Endodermal cell (in vitro differentiated cells): Measurements from ENCODE around the gene LLGL2. TPM values are rescaled to one million over a fixed set of nuclear protein-coding genes. Genes with fewer than 3 reads are reported as not detected.
A peak's percentile ranks its signal among the peaks of the same experiment; 100 is the strongest.

Experiments used
- DNase-seq: peaks from one replicate; pipeline ENCODE4 v3.0.0-alpha.2; 2017
- H3K27ac ChIP-seq: 2 replicates; pipeline ENCODE4 v1.5.1; 2013; ENCODE audit warnings: mild to moderate bottlenecking, low read depth, low read length, moderate library complexity
- H3K27me3 ChIP-seq: 2 replicates; pipeline ENCODE4 v1.6.1; 2013; ENCODE audit warnings: mild to moderate bottlenecking, low read length, moderate library complexity; ENCODE audit not compliant: insufficient read depth, control insufficient read depth, poor library complexity, severe bottlenecking
- H3K36me3 ChIP-seq: 2 replicates; pipeline ENCODE4 v1.7.0; 2013; ENCODE audit warnings: mild to moderate bottlenecking, low read length, moderate library complexity; ENCODE audit not compliant: control insufficient read depth, insufficient read depth
- H3K4me1 ChIP-seq: one replicate; pipeline ENCODE4 v1.7.0; 2013; ENCODE audit warnings: low read length; ENCODE audit not compliant: control insufficient read depth, insufficient read depth
- H3K4me3 ChIP-seq: 2 replicates; pipeline ENCODE4 v1.5.1; 2013; ENCODE audit warnings: mild to moderate bottlenecking, low read length, moderate library complexity
- H3K9ac ChIP-seq: 2 replicates; pipeline ENCODE4 v1.6.1; 2013; ENCODE audit warnings: mild to moderate bottlenecking, low read length, moderate library complexity; ENCODE audit not compliant: poor library complexity, severe bottlenecking; ENCODE audit errors: extremely low read depth
- H3K9me3 ChIP-seq: 2 replicates; pipeline ENCODE4 v1.6.1; 2013; ENCODE audit warnings: mild to moderate bottlenecking, low read length, moderate library complexity; ENCODE audit not compliant: control insufficient read depth
- H3K27ac Mint-ChIP-seq: 2 replicates; pipeline ENCODE4 v1.8.0; 2020; ENCODE audit warnings: mixed read lengths
- H3K27me3 Mint-ChIP-seq: 2 replicates; pipeline ENCODE4 v1.8.0; 2021; ENCODE audit warnings: mild to moderate bottlenecking, mixed read lengths; ENCODE audit not compliant: insufficient read depth
- H3K36me3 Mint-ChIP-seq: 2 replicates; pipeline ENCODE4 v1.8.0; 2020; ENCODE audit warnings: low read depth, mixed read lengths
- H3K4me1 Mint-ChIP-seq: 2 replicates; pipeline ENCODE4 v1.8.0; 2020; ENCODE audit warnings: mixed read lengths
- H3K4me3 Mint-ChIP-seq: 2 replicates; pipeline ENCODE4 v1.8.0; 2020; ENCODE audit warnings: mild to moderate bottlenecking, moderate library complexity, mixed read lengths
- H3K9me3 Mint-ChIP-seq: 2 replicates; pipeline ENCODE4 v1.8.0; 2020; ENCODE audit warnings: mild to moderate bottlenecking, mixed read lengths
- WGBS, 2 experiments: methylation state at CpG; one replicate each; pipeline versions ENCODE4 v1.1.5 to v1.1.7; 2013; ENCODE audit warnings: missing lambda C conversion rate in 2 of 2, mixed read lengths in 1 of 2; ENCODE audit not compliant: insufficient coverage in 1 of 2, insufficient read length in 1 of 2; 5-methylcytosine and 5-hydroxymethylcytosine counted together
- total RNA-seq, 2 donors: library from RNA; stranded (reverse); fragmentation: NEBNext Ultra II Directional in 1 of 2; extraction: Animal tissue kit (Norgen Biotek cat#: 25700) in 1 of 2; gene quantifications; 2 replicates in 1 of 2; 3 replicates in 1 of 2; pipeline ENCODE4 v1.2.1, GENCODE V29; 2021
- TF ChIP-seq, protein P1 (sequence below): fragments of 200-600 bp; sonication (generic); conservative IDR thresholded peaks from 2 replicates; pipeline ENCODE4 v1.5.0; 2021; ENCODE audit warnings: antibody characterized with exemption, mild to moderate bottlenecking

The LLGL2 gene
- total RNA-seq, 2 donors from 2014 or later = 128 to 149 TPM

DNA sequence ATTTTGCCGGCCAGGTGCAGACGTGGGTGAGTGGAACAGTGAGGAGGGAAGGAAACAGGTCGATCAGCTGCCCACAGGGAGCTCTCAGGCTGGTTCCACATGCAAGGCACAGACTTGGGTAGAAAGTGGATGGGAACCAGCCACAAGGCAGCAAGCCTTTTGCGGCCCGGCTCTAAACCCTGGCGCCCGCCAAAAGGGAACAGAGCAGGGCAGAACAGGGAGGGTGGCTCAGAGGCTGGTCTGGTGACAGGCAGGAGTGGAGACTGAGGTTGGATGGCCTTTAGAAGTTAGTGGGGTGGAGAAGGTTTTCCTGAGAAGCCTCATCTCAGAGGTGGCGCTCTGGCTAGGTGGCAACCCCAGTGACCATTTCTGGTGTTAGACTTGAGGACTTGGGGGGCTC, 10.4 kb downstream of the LLGL2 start:
- peaks cover 29% of the 10 kb centered on the region for H3K36me3 Mint-ChIP-seq
- H3K27ac Mint-ChIP-seq = no peak overlapping the region
- 94 to 97% methylated on average over 5 to 8 of the region's 8 CpGs for WGBS, 2 experiments

DNA sequence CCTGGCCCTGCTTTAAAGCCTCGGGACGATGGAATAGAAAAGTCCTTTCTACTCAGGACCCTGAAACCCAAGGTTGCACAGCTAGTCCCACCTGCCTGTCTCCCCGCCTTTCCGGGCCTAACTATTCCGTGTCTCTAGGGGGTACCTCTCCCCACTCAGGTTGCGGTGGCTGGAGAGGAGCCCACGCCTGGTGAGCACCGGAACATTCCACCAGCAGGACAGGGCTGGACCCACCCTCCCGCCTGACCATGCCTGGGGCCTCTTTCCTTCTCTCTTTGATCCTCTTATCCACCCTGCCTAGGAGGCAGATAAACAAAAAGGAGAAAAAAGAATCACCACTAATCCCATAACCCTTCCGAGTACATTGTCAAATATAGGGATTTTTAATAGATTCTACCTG, 10.9 kb downstream of the LLGL2 start:
- Histone ChIP-seq H3K27me3 (no peaks in the 10 kb centered on the region), H3K9ac (no peak overlapping the region), H3K36me3 (peaks cover 5% of the 10 kb centered on the region), H3K4me1 (peaks cover 7% of the 10 kb centered on the region), H3K4me3 (no peak overlapping the region), H3K9me3 (no peaks in the 10 kb centered on the region), H3K27ac (no peak overlapping the region)
- H3K27ac Mint-ChIP-seq = peak overlapping the region; percentile 75
- no peak overlapping the region for H3K4me3 Mint-ChIP-seq
- peaks cover 27% of the 10 kb centered on the region for H3K36me3 Mint-ChIP-seq
- H3K9me3 Mint-ChIP-seq = no peaks in the 10 kb centered on the region
- 78 to 100% methylated on average over 3 to 9 of the region's 10 CpGs for WGBS, 2 experiments
- H3K4me1 Mint-ChIP-seq = peaks cover 21% of the 10 kb centered on the region
- no peak for DNase-seq
- H3K27me3 Mint-ChIP-seq = no peaks in the 10 kb centered on the region
- TF ChIP-seq, protein P1, sequence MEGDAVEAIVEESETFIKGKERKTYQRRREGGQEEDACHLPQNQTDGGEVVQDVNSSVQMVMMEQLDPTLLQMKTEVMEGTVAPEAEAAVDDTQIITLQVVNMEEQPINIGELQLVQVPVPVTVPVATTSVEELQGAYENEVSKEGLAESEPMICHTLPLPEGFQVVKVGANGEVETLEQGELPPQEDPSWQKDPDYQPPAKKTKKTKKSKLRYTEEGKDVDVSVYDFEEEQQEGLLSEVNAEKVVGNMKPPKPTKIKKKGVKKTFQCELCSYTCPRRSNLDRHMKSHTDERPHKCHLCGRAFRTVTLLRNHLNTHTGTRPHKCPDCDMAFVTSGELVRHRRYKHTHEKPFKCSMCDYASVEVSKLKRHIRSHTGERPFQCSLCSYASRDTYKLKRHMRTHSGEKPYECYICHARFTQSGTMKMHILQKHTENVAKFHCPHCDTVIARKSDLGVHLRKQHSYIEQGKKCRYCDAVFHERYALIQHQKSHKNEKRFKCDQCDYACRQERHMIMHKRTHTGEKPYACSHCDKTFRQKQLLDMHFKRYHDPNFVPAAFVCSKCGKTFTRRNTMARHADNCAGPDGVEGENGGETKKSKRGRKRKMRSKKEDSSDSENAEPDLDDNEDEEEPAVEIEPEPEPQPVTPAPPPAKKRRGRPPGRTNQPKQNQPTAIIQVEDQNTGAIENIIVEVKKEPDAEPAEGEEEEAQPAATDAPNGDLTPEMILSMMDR = no peak

More for the DNA sequence above, 10.4 kb downstream of the LLGL2 start:
- TF ChIP-seq, protein P1 = no peak
- Histone ChIP-seq H3K36me3 (peaks cover 5% of the 10 kb centered on the region), H3K9me3 (no peaks in the 10 kb centered on the region), H3K4me3 (no peak overlapping the region), H3K27me3 (no peaks in the 10 kb centered on the region), H3K9ac (no peak overlapping the region), H3K27ac (no peak overlapping the region), H3K4me1 (peaks cover 7% of the 10 kb centered on the region)
- Mint-ChIP-seq H3K27me3 (no peaks in the 10 kb centered on the region), H3K9me3 (no peaks in the 10 kb centered on the region), H3K4me1 (peaks cover 26% of the 10 kb centered on the region), H3K4me3 (no peak overlapping the region)
- DNase-seq = no peak

GRCh38 chr17:75539967-75540729, 14.7 kb downstream of the LLGL2 start:
- H3K9ac ChIP-seq = no peak overlapping the region
- Mint-ChIP-seq H3K4me3 (no peak overlapping the region), H3K27ac (no peak overlapping the region), H3K36me3 (peaks cover 11% of the 10 kb centered on the region), H3K27me3 (no peaks in the 10 kb centered on the region), H3K4me1 (peaks cover 43% of the 10 kb centered on the region), H3K9me3 (no peaks in the 10 kb centered on the region)
- TF ChIP-seq, protein P1 = no peak
- H3K36me3 ChIP-seq = no peaks in the 10 kb centered on the region
- H3K27me3 ChIP-seq = no peaks in the 10 kb centered on the region
- 90 to 94% methylated on average over 10 to 13 of the region's 13 CpGs for WGBS, 2 experiments
- H3K9me3 ChIP-seq = no peaks in the 10 kb centered on the region
- no peak overlapping the region for H3K4me3 ChIP-seq
- peaks cover 20% of the 10 kb centered on the region for H3K4me1 ChIP-seq
- no peak for DNase-seq
- H3K27ac ChIP-seq = no peak overlapping the region
